Measurements from ENCODE around the gene TSHZ2.

- TF ChIP-seq, protein P1, sequence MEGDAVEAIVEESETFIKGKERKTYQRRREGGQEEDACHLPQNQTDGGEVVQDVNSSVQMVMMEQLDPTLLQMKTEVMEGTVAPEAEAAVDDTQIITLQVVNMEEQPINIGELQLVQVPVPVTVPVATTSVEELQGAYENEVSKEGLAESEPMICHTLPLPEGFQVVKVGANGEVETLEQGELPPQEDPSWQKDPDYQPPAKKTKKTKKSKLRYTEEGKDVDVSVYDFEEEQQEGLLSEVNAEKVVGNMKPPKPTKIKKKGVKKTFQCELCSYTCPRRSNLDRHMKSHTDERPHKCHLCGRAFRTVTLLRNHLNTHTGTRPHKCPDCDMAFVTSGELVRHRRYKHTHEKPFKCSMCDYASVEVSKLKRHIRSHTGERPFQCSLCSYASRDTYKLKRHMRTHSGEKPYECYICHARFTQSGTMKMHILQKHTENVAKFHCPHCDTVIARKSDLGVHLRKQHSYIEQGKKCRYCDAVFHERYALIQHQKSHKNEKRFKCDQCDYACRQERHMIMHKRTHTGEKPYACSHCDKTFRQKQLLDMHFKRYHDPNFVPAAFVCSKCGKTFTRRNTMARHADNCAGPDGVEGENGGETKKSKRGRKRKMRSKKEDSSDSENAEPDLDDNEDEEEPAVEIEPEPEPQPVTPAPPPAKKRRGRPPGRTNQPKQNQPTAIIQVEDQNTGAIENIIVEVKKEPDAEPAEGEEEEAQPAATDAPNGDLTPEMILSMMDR (IDR thresholded peaks at IDR 0.05; ENCODE audit: low read depth, low read length) = no peak
- TF ChIP-seq EZH2phosphoT487 (IDR thresholded peaks at IDR 0.05; ENCODE audit: low read depth) = no peak
Observed at GRCh38 chr20:53343448-53343847, 371.3 kb downstream of the TSHZ2 start.
